Testis (tissue), 2 donors: ENCODE measurements around the gene ECHDC3.
A peak's percentile ranks its signal among the peaks of the same experiment; 100 is the strongest.

Experiments
- POLR2A ChIP-seq: fragments of 450-650 bp; IDR thresholded peaks from one replicate; pipeline ENCODE4 v1.6.1; 2017; ENCODE audit warnings: antibody characterized with exemption, mild to moderate bottlenecking, moderate library complexity
- TF ChIP-seq, protein P1 (sequence below), 3 experiments: fragments of 450-650 bp in 2 of 3; fragments of 200-600 bp in 1 of 3; sonication (generic) in 1 of 3; IDR thresholded peaks; one replicate each; pipeline ENCODE4 v1.5.1; 2016 to 2019; ENCODE audit warnings: antibody characterized with exemption in 3 of 3, mild to moderate bottlenecking in 2 of 3, moderate library complexity in 1 of 3

DNA sequence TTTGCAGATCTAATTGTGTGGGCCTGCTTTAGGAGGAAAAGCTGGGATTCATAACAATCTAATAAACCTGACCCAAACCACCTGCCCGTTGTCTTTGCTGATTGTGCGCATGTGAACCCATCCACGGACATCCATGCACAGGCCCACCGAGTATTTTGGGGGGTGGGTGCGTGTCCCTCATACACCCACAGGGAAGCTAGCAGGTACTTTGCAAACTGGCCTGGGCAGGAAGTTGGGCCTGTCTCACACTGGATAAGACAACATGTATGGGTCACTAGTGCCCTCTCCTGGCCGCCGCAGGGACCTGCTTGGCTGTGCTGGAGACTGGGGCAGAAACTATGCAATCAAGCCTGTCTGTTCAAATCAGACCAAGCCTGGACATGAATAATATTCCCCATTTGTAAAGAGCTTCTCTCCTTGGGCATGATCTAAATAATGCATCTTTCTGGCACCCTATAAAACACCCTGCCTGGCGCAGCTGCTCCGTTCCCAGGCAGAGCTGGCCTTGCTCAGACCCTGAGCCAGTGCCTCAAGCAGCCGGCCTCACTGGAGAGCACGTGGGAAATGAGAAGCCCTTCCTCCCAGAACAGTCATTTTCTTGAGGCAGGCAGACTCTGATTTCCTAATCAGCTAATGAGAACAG, 15.8 kb downstream of the ECHDC3 start:
- TF ChIP-seq, protein P1, sequence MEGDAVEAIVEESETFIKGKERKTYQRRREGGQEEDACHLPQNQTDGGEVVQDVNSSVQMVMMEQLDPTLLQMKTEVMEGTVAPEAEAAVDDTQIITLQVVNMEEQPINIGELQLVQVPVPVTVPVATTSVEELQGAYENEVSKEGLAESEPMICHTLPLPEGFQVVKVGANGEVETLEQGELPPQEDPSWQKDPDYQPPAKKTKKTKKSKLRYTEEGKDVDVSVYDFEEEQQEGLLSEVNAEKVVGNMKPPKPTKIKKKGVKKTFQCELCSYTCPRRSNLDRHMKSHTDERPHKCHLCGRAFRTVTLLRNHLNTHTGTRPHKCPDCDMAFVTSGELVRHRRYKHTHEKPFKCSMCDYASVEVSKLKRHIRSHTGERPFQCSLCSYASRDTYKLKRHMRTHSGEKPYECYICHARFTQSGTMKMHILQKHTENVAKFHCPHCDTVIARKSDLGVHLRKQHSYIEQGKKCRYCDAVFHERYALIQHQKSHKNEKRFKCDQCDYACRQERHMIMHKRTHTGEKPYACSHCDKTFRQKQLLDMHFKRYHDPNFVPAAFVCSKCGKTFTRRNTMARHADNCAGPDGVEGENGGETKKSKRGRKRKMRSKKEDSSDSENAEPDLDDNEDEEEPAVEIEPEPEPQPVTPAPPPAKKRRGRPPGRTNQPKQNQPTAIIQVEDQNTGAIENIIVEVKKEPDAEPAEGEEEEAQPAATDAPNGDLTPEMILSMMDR (IDR thresholded peaks at IDR 0.05) = peak; percentile 67 to 79 (median 74)
- TF ChIP-seq POLR2A = no peak
